Ovary (tissue), 3 donors: ENCODE measurements around the gene KLHL8.

Experiments
- POLR2A ChIP-seq: fragments of 450-650 bp; IDR thresholded peaks from one replicate; pipeline ENCODE4 v1.6.1; 2017; ENCODE audit warnings: antibody characterized with exemption, mild to moderate bottlenecking, moderate library complexity
- TF ChIP-seq, protein P1 (sequence below), 3 donors: fragments of 450-650 bp in 2 of 3; fragments of 200-600 bp in 1 of 3; IDR thresholded peaks; one replicate each; pipeline versions ENCODE4 v1.5.1 to v1.8.0; 2016 to 2022; ENCODE audit warnings: antibody characterized with exemption in 3 of 3, mild to moderate bottlenecking in 1 of 3
- donor health status: DM: no; HTN: no; CAD: no.

DNA sequence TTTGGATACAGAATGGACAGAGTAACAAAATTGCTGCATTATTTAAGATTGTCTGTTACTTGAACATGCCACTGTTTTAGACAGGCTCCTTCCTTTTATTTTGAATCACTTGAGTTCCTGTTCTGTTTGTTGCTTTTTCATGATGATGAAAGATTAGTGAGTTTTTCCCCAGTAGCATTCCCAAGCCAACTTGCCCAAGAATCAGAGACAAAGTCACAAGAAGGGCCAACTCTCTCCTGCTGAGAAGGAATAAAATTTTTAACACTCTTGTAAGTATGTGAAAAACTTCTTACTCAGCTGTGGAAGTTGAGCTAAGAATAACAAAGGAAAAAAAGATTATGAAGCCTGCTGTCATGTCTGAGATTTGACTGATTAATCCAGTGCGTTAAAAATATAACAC is 104.2 kb downstream of the KLHL8 start:
- TF ChIP-seq, protein P1, sequence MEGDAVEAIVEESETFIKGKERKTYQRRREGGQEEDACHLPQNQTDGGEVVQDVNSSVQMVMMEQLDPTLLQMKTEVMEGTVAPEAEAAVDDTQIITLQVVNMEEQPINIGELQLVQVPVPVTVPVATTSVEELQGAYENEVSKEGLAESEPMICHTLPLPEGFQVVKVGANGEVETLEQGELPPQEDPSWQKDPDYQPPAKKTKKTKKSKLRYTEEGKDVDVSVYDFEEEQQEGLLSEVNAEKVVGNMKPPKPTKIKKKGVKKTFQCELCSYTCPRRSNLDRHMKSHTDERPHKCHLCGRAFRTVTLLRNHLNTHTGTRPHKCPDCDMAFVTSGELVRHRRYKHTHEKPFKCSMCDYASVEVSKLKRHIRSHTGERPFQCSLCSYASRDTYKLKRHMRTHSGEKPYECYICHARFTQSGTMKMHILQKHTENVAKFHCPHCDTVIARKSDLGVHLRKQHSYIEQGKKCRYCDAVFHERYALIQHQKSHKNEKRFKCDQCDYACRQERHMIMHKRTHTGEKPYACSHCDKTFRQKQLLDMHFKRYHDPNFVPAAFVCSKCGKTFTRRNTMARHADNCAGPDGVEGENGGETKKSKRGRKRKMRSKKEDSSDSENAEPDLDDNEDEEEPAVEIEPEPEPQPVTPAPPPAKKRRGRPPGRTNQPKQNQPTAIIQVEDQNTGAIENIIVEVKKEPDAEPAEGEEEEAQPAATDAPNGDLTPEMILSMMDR (IDR thresholded peaks at IDR 0.05): no peak
- no peak for TF ChIP-seq POLR2A
